ENCODE results near the gene FCER2. TPM values are rescaled to one million over a fixed set of nuclear protein-coding genes. Genes with fewer than 3 reads are reported as not detected.

Gene FCER2
- total RNA-seq, 1 donor from 2014 or later: 0.50 TPM

- Histone ChIP-seq H3K4me3 (no peak overlapping the region), H3K27ac (no peak overlapping the region), H3K9me3 (no peaks in the 10 kb centered on the region), H3K36me3 (no peaks in the 10 kb centered on the region), H3K4me1 (peaks cover 6% of the 10 kb centered on the region), H3K27me3 (ENCODE audit: low read depth) (peaks cover 5% of the 10 kb centered on the region)
- TF ChIP-seq CTCF (IDR thresholded peaks at IDR 0.05): no peak
- intact Hi-C loops (cut with DNase I): no loop called here
- ATAC-seq (no peak), DNase-seq (no peak)
Observed at GRCh38 chr19:7662657-7663056, 39.3 kb downstream of the FCER2 start.

GRCh38 chr19:7661744-7662538, 40.0 kb downstream of the FCER2 start:
- H3K27me3 ChIP-seq (ENCODE audit: low read depth): peaks cover 5% of the 10 kb centered on the region
- no peaks in the 10 kb centered on the region for H3K36me3 ChIP-seq
- ATAC-seq (no peak), DNase-seq (no peak)
- peaks cover 7% of the 10 kb centered on the region for H3K4me1 ChIP-seq
- TF ChIP-seq CTCF (IDR thresholded peaks at IDR 0.05): no peak
- intact Hi-C loops (cut with DNase I): no loop called here
- H3K4me3 ChIP-seq: no peak overlapping the region
- H3K9me3 ChIP-seq: no peaks in the 10 kb centered on the region
- no peak overlapping the region for H3K27ac ChIP-seq

- intact Hi-C loops (cut with DNase I): no loop called here
- TF ChIP-seq CTCF (IDR thresholded peaks at IDR 0.05): no peak
- peak overlapping the region; percentile 74 for H3K27ac ChIP-seq
- H3K4me1 ChIP-seq: peaks cover 18% of the 10 kb centered on the region
- ATAC-seq (peak; percentile 57 to 62), DNase-seq (no peak)
- H3K36me3 ChIP-seq: no peaks in the 10 kb centered on the region
- H3K4me3 ChIP-seq: no peak overlapping the region
- no peaks in the 10 kb centered on the region for H3K27me3 ChIP-seq (ENCODE audit: low read depth)
- no peaks in the 10 kb centered on the region for H3K9me3 ChIP-seq
Observed at GRCh38 chr19:7658219-7658686, 43.7 kb downstream of the FCER2 start.

GRCh38 chr19:7657131-7657751, 44.7 kb downstream of the FCER2 start:
- ATAC-seq: peak; percentile 85 to 88
- peaks cover 26% of the 10 kb centered on the region for H3K4me1 ChIP-seq
- no peaks in the 10 kb centered on the region for H3K27me3 ChIP-seq (ENCODE audit: low read depth)
- no peak for TF ChIP-seq CTCF (IDR thresholded peaks at IDR 0.05)
- no peak overlapping the region for H3K4me3 ChIP-seq
- DNase-seq: peak; percentile 83
- no peaks in the 10 kb centered on the region for H3K36me3 ChIP-seq
- H3K27ac ChIP-seq: peak overlapping the region; percentile 74
- H3K9me3 ChIP-seq: no peaks in the 10 kb centered on the region
- intact Hi-C loops (cut with DNase I): no loop called here

GRCh38 chr19:7655581-7655980, 46.4 kb downstream of the FCER2 start:
- H3K4me3 ChIP-seq: no peak overlapping the region
- no peak for DNase-seq
- peak; percentile 12 to 43 for ATAC-seq
- TF ChIP-seq CTCF (IDR thresholded peaks at IDR 0.05): no peak
- H3K9me3 ChIP-seq: no peaks in the 10 kb centered on the region
- no peaks in the 10 kb centered on the region for H3K27me3 ChIP-seq (ENCODE audit: low read depth)
- intact Hi-C loops (cut with DNase I): no loop called here
- H3K36me3 ChIP-seq: no peaks in the 10 kb centered on the region
- H3K4me1 ChIP-seq: peaks cover 28% of the 10 kb centered on the region
- peak overlapping the region; percentile 74 for H3K27ac ChIP-seq
